Stimulated activated CD8-positive, alpha-beta memory T cell treated with anti-CD3 and anti-CD28 coated beads, Interleukin-12 subunit alpha, Interleukin-12 subunit beta, amount 100 ng/mL, for 24 hours (primary cell): ENCODE data around the gene CARD14.

Source experiments
- DNase-seq: peaks from one replicate; pipeline ENCODE4 v3.0.0-alpha.2; 2020; ENCODE audit errors: extremely low read depth

The CARD14 gene

GRCh38 chr17:80169784-80170500 is at the start of gene CARD14:
CARD14 (plus strand) TSS chr17:80170030; CDS start chr17:80181439, 11,409 bp downstream.
- DNase-seq = no peak

GRCh38 chr17:80122026-80122575 is 47.7 kb upstream of the CARD14 start:
- no peak for DNase-seq

DNA sequence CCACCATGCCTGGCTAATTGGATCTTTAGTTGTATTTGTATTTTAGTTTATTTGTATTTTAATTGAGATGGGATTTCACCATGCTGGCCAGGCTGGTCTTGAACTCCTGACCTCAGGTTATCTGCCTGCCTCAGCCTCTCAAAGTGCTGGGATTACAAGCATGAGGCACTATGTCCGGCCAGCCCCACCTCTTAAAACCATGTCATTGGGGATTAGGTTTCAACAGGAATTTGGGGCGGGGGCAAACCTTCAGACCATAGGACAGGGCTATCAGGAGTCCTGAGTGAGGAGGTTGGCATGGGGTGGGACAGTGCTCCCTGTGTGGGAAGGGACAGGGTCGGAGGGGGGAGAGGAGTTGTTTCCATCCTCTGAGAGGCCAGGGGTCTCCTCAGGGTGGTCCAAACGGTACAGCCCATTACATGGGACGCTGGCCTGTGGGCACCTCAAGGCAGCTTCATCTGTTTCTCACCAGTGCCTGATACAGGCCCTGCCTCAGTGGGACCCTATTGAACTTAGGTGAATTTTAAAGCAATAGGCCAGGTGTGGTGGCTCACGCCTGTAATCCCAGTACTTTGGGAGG is 46.8 kb upstream of the CARD14 start:
- no peak for DNase-seq

DNA sequence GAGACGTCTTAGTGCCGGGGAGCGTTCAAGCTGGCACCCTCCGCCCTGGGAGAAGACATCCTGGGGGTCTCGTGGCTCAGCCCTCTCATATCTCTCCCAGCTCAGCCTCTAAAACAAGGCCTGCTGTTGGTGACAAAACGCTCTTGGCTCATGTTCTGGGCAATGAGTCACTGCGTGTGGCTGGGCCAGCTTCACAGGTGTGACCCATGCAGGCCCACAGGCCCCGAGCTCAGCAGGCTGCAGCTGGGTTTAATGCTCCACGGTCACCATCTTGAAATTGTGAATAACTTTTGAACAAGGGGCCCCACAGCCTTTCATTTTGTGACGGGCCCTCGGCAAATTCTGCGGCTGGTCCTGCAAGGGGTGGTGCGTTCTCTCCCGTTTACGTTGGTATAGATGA is 46.0 kb upstream of the CARD14 start:
- DNase-seq = no peak

GRCh38 chr17:80124351-80124981 is 45.4 kb upstream of the CARD14 start:
- no peak for DNase-seq

DNA sequence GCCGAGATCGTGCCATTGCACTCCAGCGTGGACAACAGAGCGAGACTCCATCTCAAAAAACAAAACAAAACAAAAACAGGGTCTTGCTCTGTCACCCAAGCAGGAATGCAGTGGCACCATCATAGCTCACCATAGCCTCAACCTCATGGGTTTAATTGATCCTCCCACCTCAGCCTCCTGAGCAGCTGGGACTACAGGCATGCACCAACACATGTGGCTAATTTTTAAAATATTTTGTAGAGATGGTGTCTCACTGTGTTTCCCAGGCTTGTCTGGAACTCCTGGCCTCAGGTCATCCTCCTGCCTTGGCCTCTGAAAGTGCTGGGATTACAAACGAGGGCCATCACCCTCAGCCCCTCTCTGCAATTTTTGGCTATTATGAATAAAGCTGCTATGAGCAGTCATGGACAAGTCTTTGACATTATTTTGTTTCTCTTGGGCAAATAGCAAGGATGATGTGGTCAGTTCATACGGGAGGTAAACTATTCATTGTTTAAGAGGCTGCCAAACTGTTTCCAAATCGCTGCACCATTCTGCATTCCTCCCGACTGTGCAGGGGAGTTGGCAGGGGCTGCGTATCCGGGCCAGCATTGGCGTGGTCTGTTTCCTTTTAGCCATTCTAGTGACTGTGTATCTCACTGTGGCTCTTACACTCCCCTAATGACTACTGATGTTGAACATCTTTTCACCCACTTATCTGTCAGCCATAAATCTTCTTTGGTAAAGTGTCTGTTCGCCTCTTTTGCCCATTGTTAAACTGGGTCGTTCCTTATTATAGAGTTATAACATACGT is 44.0 kb upstream of the CARD14 start:
- DNase-seq = no peak

DNA sequence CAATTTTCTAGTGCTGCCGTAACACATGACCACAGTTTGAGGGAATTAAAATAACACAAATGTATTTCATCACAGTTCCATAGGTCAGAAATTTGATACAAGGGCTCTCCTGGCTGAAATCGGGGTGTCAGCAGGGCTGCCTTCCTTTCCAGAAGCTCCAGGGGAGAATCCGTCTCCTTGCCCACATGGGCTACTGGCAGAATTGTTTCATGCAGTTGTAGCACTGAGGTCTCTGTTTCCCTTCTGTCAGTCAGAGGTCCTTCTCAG is 43.4 kb upstream of the CARD14 start:
- no peak for DNase-seq

GRCh38 chr17:80129006-80129565 is 40.7 kb upstream of the CARD14 start:
- DNase-seq = no peak

DNA sequence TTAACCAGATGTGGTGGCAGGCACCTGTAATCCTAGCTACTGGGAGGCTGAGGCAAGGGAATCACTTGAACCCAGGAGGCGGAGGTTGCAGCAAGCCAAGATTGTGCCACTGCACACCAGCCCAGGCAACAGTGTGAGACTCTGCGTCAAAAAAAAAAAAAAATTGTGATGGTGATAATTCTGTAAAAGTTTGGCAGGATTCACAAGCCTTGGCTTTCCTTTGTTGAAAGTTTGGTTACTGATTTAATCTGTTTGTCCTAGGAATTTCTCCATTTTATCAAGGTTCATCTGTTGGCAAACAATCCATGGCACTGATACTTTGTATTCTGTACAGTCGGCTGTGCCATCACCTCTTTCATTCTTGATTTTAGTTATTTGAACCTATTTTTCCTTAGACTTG is 38.8 kb upstream of the CARD14 start:
- no peak for DNase-seq

DNA sequence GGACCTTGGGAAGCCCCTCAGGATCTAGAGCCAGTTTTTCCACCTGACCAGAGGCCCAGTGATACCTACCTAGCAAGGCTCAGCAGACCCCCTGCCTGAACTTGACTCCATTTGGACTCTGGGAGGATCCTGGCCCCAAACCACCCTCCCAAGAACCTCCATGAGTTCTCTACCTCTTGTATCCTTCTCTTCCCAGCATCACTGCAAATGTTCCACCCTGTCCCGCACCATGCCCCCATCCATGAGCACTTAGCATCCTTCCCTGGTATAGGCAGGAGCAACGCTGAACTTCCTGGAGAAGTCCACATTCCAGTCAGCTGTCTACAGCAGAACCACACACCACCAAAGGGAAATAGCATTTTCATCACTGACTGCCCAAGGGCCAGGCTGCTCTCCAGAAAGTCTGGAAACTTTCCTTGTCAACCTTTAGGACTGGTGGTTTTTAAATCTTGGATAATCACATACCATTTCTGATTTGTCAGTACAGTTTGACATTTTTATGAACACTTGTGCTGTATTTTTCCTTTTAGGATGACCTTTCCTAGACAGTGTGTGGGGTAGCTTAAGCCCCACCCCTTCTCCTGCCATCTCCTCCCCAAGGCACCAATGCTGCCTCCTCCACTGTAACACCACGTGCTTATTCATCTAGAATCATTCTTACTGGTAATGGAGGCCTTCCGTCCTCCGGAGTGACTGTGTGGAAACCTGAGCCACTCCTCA is 36.8 kb upstream of the CARD14 start:
- no peak for DNase-seq

DNA sequence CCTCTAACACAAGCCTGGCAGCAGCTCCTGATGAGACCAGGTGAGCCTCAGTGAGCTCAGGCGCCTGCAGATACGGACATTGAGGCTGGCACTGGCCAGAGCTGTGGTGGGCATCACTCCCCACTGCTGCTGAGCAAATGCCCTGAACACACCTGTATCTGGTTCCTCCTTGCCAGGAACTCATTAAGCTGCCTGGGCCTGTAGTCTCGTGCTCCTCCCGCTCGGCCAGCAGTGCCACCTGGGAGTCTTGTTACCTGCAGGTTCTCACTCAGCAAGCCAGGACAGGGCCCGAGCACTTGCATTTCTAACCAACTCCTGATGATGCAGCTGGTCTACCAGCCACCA is 36.2 kb upstream of the CARD14 start:
- DNase-seq = no peak

DNA sequence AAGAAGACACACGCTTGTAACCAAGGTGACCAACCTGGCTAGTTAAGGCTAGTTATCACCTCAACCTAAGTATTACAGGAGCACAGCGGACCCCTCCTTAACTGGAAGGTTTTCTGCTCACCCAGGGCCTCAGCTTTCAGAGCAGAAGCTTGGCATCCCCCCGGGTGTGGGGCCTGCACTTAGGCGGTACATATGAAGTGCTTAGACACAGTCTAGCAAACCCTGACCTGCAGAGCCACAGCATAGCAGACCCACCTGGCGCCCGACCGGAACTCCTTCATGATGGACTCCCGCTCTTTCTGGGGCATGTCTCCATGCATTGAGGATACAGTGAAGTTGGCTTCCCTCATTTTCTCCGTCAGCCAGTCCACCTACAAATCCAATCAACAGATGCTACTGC is 32.7 kb upstream of the CARD14 start:
- DNase-seq = no peak

DNA sequence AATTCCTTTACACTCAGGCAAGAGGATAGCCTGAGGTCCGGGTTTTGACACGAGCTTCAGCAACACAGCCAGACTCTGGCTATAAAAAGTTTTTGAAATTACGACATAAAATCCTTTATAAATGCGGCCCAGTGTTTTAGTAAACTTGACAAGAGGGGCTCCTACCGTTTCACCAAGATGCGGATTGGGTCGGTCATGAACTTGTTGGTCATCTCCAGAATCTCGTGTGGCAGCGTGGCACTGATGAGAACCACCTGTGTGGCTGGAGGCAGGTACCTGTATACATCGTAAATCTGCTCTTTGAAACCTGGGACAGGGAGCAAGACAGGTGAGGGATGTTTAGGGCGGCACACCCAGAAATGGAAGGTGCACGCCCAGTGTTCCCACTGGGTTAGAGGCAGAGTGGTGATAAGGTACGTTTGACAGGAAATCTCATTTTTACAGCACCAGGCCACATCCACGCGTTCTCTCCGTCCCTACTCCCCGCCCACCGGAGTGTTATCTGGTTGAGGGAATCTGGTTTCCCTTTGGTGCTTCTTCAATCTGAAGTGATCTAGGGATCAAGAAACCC is 30.9 kb upstream of the CARD14 start:
- DNase-seq = no peak

DNA sequence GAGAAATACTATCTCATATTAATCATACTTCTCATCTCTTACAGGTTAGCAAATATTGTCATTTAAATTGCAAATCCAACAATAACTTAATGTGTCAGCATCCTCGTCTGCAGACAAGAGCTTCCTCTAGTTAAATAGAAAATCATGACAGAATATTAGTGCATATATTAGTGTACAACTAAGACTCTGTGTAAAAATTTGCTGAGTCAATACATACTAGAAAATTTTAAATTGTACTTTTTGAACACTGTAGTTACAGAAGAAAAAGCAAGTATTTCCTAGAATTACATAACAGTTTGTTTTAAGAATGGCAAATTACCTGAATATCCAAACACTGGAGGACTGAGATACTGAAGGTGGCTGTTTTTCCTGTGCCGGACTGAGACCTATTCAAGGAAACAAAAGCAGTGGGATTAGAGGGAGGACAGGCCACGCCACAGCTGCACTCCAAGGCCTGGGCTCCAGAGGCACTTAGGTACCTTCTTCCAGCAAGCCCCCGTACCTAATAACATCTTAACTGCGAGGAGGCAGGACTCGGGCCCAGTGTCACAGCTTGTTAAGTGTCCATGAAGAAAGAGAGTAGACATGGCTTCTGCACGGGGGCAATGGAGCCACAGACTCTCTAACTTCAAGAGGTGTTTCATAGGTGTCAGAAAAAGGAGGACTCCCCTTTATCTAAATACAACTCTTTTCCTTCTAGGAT is 28.2 kb upstream of the CARD14 start:
- no peak for DNase-seq

GRCh38 chr17:80142929-80143328 is 26.9 kb upstream of the CARD14 start:
- DNase-seq = no peak

- no peak for DNase-seq
These were observed 24.5 kb upstream of the CARD14 start for GRCh38 chr17:80145076-80146075.

GRCh38 chr17:80146121-80147034 is 23.5 kb upstream of the CARD14 start:
- DNase-seq = no peak
